ENCODE results near the gene MORC1. TPM values are rescaled to one million over a fixed set of nuclear protein-coding genes. Genes with fewer than 3 reads are reported as not detected.

The MORC1 gene
- total and polyA plus RNA-seq, 7 donors: 0.03 TPM; not detected in 6

DNA sequence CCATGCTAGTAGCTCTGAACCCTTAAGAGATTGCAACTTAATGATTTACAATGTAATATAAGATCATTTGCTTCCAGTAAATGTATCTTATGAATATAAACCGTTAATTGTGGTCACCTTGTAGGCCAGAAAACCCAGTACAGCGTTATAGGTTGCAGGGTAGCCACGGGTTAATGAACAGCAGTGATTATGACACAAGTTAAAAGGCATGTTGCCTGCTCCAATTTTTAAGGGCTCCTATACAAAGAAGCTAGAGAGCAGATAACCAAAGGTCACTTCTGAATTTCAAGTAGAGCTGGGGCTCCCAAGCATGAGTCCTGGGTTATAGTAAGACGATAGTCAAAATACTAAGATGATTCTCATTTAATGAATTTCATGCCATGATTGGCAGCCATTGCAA is 177.8 kb downstream of the MORC1 start:
- TF ChIP-seq POLR2AphosphoS5 (IDR thresholded peaks at IDR 0.05) (no peak), POLR2A (IDR thresholded peaks at IDR 0.05) (no peak), EP300 (IDR thresholded peaks at IDR 0.05) (no peak)
- TF ChIP-seq, protein P1, sequence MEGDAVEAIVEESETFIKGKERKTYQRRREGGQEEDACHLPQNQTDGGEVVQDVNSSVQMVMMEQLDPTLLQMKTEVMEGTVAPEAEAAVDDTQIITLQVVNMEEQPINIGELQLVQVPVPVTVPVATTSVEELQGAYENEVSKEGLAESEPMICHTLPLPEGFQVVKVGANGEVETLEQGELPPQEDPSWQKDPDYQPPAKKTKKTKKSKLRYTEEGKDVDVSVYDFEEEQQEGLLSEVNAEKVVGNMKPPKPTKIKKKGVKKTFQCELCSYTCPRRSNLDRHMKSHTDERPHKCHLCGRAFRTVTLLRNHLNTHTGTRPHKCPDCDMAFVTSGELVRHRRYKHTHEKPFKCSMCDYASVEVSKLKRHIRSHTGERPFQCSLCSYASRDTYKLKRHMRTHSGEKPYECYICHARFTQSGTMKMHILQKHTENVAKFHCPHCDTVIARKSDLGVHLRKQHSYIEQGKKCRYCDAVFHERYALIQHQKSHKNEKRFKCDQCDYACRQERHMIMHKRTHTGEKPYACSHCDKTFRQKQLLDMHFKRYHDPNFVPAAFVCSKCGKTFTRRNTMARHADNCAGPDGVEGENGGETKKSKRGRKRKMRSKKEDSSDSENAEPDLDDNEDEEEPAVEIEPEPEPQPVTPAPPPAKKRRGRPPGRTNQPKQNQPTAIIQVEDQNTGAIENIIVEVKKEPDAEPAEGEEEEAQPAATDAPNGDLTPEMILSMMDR (IDR thresholded peaks at IDR 0.05): no peak
- Histone ChIP-seq H3K9me3 (no peaks in the 10 kb centered on the region), H3K27me3 (no peaks in the 10 kb centered on the region), H3K27ac (no peak overlapping the region), H3K4me3 (no peak overlapping the region), H3K4me1 (no peaks in the 10 kb centered on the region), H3K36me3 (no peaks in the 10 kb centered on the region)
- 19 to 64% methylated on average over 4 of the region's 4 CpGs for WGBS, 2 donors
- DNase-seq: no peak
- intact Hi-C loops (cut with DNase I): no loop called here

DNA sequence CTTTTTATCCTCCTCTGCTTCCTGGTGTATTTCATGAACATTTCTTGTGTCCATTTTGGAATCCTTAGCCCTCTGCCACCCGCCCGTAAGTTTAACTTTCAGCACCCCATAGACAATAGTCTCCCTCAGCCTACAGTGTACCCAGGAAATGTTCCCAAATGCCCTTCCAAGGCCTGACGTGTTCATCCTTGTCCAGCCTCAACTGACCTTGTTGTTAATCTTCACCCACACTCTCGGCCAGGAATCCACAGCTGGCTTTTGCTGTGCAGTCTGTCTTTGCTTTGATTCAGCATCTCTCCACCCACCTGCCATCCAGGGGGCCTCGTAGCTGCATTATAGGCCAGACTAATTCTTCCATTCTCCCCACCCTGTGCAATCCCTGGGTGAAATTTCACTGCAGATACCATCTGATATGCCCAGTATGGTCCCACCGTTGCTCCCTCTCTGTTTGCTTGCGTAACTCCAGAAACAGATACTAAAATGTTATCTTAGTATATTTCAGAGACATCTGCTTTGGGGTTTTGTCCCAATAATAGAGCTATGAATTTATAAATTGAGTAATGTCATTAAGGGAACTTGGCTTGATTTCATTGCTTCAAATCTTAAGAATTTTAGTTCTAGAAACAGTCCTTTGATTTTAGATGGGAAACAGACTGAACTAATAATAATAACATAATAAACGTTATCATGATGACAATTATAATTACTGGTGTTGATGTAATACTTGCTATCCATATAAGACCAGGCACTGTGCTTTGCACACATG is 180.8 kb downstream of the MORC1 start:
- Histone ChIP-seq H3K4me1 (no peaks in the 10 kb centered on the region), H3K4me3 (no peak overlapping the region), H3K9me3 (no peaks in the 10 kb centered on the region), H3K27ac (no peak overlapping the region), H3K36me3 (no peaks in the 10 kb centered on the region), H3K27me3 (no peaks in the 10 kb centered on the region)
- intact Hi-C loops (cut with DNase I): no loop called here
- TF ChIP-seq POLR2AphosphoS5 (IDR thresholded peaks at IDR 0.05): no peak
- no peak for TF ChIP-seq POLR2A (IDR thresholded peaks at IDR 0.05)
- no peak for TF ChIP-seq EP300 (IDR thresholded peaks at IDR 0.05)
- TF ChIP-seq, protein P1 (IDR thresholded peaks at IDR 0.05): no peak
- WGBS, 2 donors: 83 to 87% methylated on average over 8 of the region's 8 CpGs
- no peak for DNase-seq

DNA sequence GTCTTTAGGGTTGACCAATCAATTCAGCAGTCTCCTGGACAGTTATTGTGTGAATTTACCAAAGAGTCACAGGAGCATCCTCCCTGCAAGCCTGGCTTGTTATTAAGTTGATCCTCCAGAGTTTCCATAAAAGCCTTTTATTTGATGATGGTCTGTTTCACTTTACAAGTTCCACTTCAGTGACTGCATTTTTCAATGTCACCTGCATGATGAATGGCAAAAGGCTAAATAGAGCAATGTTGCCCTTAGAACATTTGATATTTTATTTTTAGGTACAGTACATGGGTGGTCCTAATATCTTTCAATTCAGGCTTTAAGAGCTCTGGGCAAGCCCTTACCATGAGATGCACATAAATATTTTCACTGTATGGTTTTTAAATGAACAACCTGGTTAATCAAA is 186.9 kb downstream of the MORC1 start:
- Histone ChIP-seq H3K4me1 (no peaks in the 10 kb centered on the region), H3K36me3 (no peaks in the 10 kb centered on the region), H3K4me3 (no peak overlapping the region), H3K9me3 (peaks cover 0 to 3% (median 0%) of the 10 kb centered on the region in 4 donors), H3K27me3 (no peaks in the 10 kb centered on the region), H3K27ac (no peak overlapping the region)
- no peak for TF ChIP-seq POLR2AphosphoS5 (IDR thresholded peaks at IDR 0.05)
- no peak for TF ChIP-seq EP300 (IDR thresholded peaks at IDR 0.05)
- TF ChIP-seq, protein P1 (IDR thresholded peaks at IDR 0.05): no peak
- no peak for TF ChIP-seq POLR2A (IDR thresholded peaks at IDR 0.05)
- no peak for DNase-seq
- intact Hi-C loops (cut with DNase I): no loop called here

DNA sequence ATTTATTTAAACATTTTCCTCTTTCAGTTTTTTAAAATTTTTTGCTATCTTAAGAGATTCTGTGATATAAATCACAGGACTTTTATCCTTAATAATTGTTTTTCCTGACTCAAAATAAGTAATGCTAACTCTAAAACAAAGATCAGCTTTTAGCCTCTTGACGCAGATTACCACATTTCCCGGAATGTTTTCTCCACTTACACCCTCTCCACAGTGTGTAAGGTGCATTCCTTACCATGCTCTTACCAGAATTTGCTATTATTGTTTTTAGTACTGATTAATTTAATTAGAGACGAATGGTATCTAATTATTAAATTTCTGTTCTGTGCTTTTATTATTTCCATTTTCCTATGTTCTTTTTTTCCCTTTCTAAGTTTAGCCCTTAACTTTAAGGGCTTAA is 199.1 kb downstream of the MORC1 start:
- no peaks in the 10 kb centered on the region for H3K4me1 ChIP-seq
- intact Hi-C loops (cut with DNase I): no loop called here
- no peak overlapping the region for H3K4me3 ChIP-seq
- no peaks in the 10 kb centered on the region for H3K9me3 ChIP-seq
- no peaks in the 10 kb centered on the region for H3K27me3 ChIP-seq
- TF ChIP-seq, protein P1 (IDR thresholded peaks at IDR 0.05): no peak
- TF ChIP-seq EP300 (IDR thresholded peaks at IDR 0.05) (no peak), POLR2AphosphoS5 (IDR thresholded peaks at IDR 0.05) (no peak)
- no peaks in the 10 kb centered on the region for H3K36me3 ChIP-seq
- H3K27ac ChIP-seq: no peak overlapping the region
- 91 to 96% methylated on average over 3 of the region's 3 CpGs for WGBS, 2 donors
- DNase-seq: no peak
